Adipocyte (in vitro differentiated cells): ENCODE data around the gene FSTL4.
"Not testable (repeated sequence)": the region's sequence is repeated elsewhere in the genome, so short reads cannot be mapped to it uniquely, and the experiment has no call there.

ENCODE experiments used
- DNase-seq: peaks from one replicate; pipeline ENCODE4 v3.0.0-alpha.2; 2015; ENCODE audit warnings: low read depth
- H3K27me3 ChIP-seq: replicated peaks from 2 replicates; pipeline ENCODE4 v1.7.0; 2013; ENCODE audit warnings: mild to moderate bottlenecking, low read length, moderate library complexity; ENCODE audit not compliant: control insufficient read depth, insufficient read depth
- H3K36me3 ChIP-seq: 2 replicates; pipeline ENCODE4 v1.7.0; 2013; ENCODE audit warnings: low read length, mild to moderate bottlenecking, moderate library complexity; ENCODE audit not compliant: control insufficient read depth, insufficient read depth, severe bottlenecking
- H3K4me1 ChIP-seq: 2 replicates; pipeline ENCODE4 v1.7.0; 2013; ENCODE audit warnings: mild to moderate bottlenecking, low read length, moderate library complexity; ENCODE audit not compliant: control insufficient read depth, insufficient read depth
- H3K4me3 ChIP-seq: 2 replicates; pipeline ENCODE4 v1.7.0; 2013; ENCODE audit warnings: mild to moderate bottlenecking, low read length, moderate library complexity
- H3K9ac ChIP-seq: 2 replicates; pipeline ENCODE4 v1.7.0; 2013; ENCODE audit warnings: mild to moderate bottlenecking, low read length, moderate library complexity
- H3K9me3 ChIP-seq: 2 replicates; pipeline ENCODE4 v1.7.0; 2013; ENCODE audit warnings: mild to moderate bottlenecking, low read length, moderate library complexity; ENCODE audit not compliant: control insufficient read depth

Gene FSTL4

GRCh38 chr5:133226186-133226585, 386.2 kb downstream of the FSTL4 start:
- peaks cover 42% of the 10 kb centered on the region for H3K27me3 ChIP-seq
- no peak overlapping the region for H3K9ac ChIP-seq
- H3K36me3 ChIP-seq: no peaks in the 10 kb centered on the region
- no peaks in the 10 kb centered on the region for H3K9me3 ChIP-seq
- DNase-seq: no peak
- H3K4me1 ChIP-seq: no peaks in the 10 kb centered on the region
- no peak overlapping the region for H3K4me3 ChIP-seq

GRCh38 chr5:133225671-133226152, 386.6 kb downstream of the FSTL4 start:
- no peaks in the 10 kb centered on the region for H3K9me3 ChIP-seq
- H3K9ac ChIP-seq: no peak overlapping the region
- no peaks in the 10 kb centered on the region for H3K4me1 ChIP-seq
- no peak overlapping the region for H3K4me3 ChIP-seq
- no peaks in the 10 kb centered on the region for H3K36me3 ChIP-seq
- peaks cover 42% of the 10 kb centered on the region for H3K27me3 ChIP-seq
- peak; percentile 8 for DNase-seq

GRCh38 chr5:133222979-133223378, 389.4 kb downstream of the FSTL4 start:
- Histone ChIP-seq H3K27me3 (peaks cover 33% of the 10 kb centered on the region), H3K36me3 (no peaks in the 10 kb centered on the region), H3K4me1 (no peaks in the 10 kb centered on the region), H3K4me3 (no peak overlapping the region), H3K9ac (no peak overlapping the region), H3K9me3 (no peaks in the 10 kb centered on the region)
- no peak for DNase-seq

- no peak overlapping the region for H3K9ac ChIP-seq
- no peak overlapping the region for H3K4me3 ChIP-seq
- no peak for DNase-seq
- H3K27me3 ChIP-seq: peaks cover 34% of the 10 kb centered on the region
- H3K36me3 ChIP-seq: no peaks in the 10 kb centered on the region
- H3K9me3 ChIP-seq: no peaks in the 10 kb centered on the region
- H3K4me1 ChIP-seq: no peaks in the 10 kb centered on the region
Observed at GRCh38 chr5:133222521-133222920, 389.8 kb downstream of the FSTL4 start.

GRCh38 chr5:133222040-133222439, 390.3 kb downstream of the FSTL4 start:
- H3K4me1 ChIP-seq: no peaks in the 10 kb centered on the region
- peaks cover 30% of the 10 kb centered on the region for H3K27me3 ChIP-seq
- DNase-seq: no peak
- no peak overlapping the region for H3K4me3 ChIP-seq
- H3K36me3 ChIP-seq: no peaks in the 10 kb centered on the region
- no peak overlapping the region for H3K9ac ChIP-seq
- H3K9me3 ChIP-seq: no peaks in the 10 kb centered on the region

- H3K9ac ChIP-seq: no peak overlapping the region
- no peaks in the 10 kb centered on the region for H3K9me3 ChIP-seq
- no peaks in the 10 kb centered on the region for H3K4me1 ChIP-seq
- no peak for DNase-seq
- no peaks in the 10 kb centered on the region for H3K36me3 ChIP-seq
- no peak overlapping the region for H3K4me3 ChIP-seq
- H3K27me3 ChIP-seq: peaks cover 28% of the 10 kb centered on the region
Observed at GRCh38 chr5:133220851-133221674, 391.3 kb downstream of the FSTL4 start.

- no peak for DNase-seq
- Histone ChIP-seq H3K9ac (no peak overlapping the region), H3K9me3 (peaks cover 3% of the 10 kb centered on the region), H3K36me3 (no peaks in the 10 kb centered on the region), H3K27me3 (peaks cover 26% of the 10 kb centered on the region), H3K4me3 (no peak overlapping the region), H3K4me1 (no peaks in the 10 kb centered on the region)
Observed at GRCh38 chr5:133219296-133219695, 393.0 kb downstream of the FSTL4 start.

- not testable (repeated sequence) for DNase-seq, H3K4me1 ChIP-seq, H3K9ac ChIP-seq, H3K9me3 ChIP-seq, H3K36me3 ChIP-seq, H3K4me3 ChIP-seq
- H3K27me3 ChIP-seq: peaks cover 36% of the 10 kb centered on the region
Observed at GRCh38 chr5:133216138-133216537, 396.2 kb downstream of the FSTL4 start.

GRCh38 chr5:133214153-133214820, 398.1 kb downstream of the FSTL4 start:
- Histone ChIP-seq H3K9me3 (peaks cover 8% of the 10 kb centered on the region), H3K36me3 (no peaks in the 10 kb centered on the region), H3K27me3 (peaks cover 47% of the 10 kb centered on the region), H3K4me3 (no peak overlapping the region), H3K4me1 (no peaks in the 10 kb centered on the region), H3K9ac (no peak overlapping the region)
- no peak for DNase-seq

GRCh38 chr5:133205649-133206048, 406.7 kb downstream of the FSTL4 start:
- no peak overlapping the region for H3K4me3 ChIP-seq
- H3K9ac ChIP-seq: no peak overlapping the region
- peak; percentile 15 for DNase-seq
- H3K36me3 ChIP-seq: no peaks in the 10 kb centered on the region
- peaks cover 3% of the 10 kb centered on the region for H3K9me3 ChIP-seq
- H3K27me3 ChIP-seq: peaks cover 26% of the 10 kb centered on the region
- H3K4me1 ChIP-seq: peaks cover 12% of the 10 kb centered on the region

GRCh38 chr5:133205204-133205603, 407.1 kb downstream of the FSTL4 start:
- H3K9me3 ChIP-seq: peaks cover 3% of the 10 kb centered on the region
- H3K4me3 ChIP-seq: no peak overlapping the region
- H3K4me1 ChIP-seq: peaks cover 12% of the 10 kb centered on the region
- no peak overlapping the region for H3K9ac ChIP-seq
- peaks cover 28% of the 10 kb centered on the region for H3K27me3 ChIP-seq
- peak; percentile 4 for DNase-seq
- H3K36me3 ChIP-seq: no peaks in the 10 kb centered on the region
